B cell (primary cell): ENCODE results near the gene VWA8.

ENCODE experiments used
- CTCF ChIP-seq: fragments of 200-600 bp; IDR thresholded peaks from one replicate; pipeline ENCODE4 v1.8.0; 2022; ENCODE audit warnings: antibody characterized with exemption, mild to moderate bottlenecking
- EZH2 ChIP-seq: IDR thresholded peaks from 2 replicates; pipeline ENCODE4 v1.6.1; 2012; ENCODE audit warnings: borderline replicate concordance, low read depth, mild to moderate bottlenecking, moderate library complexity, low read length; ENCODE audit not compliant: insufficient read depth, poor library complexity, severe bottlenecking

DNA sequence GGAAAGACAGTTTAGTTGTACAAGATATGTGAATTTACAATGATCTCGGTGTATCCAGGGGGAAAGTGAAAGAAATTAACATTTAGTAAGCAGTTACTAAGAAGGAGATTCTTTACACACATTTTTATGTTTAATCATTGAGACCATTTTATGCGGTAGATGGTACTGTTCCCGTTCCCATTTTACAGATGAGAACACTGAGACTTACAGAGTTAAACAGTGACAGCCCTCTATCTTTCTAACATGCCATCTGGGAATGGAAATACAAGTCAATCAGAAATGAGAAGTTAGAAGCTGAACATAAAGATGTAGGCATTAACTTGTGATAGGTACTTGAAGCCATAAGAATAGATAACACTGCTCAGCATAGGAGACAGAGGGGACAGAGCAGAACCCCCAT is 144.9 kb downstream of the VWA8 start:
- TF ChIP-seq CTCF = no peak
- TF ChIP-seq EZH2 = no peak
